WTC11 (cell line): ENCODE results near the gene OR4E2. TPM values are rescaled to one million over a fixed set of nuclear protein-coding genes. Genes with fewer than 3 reads are reported as not detected.

Source experiments
- ATAC-seq: fragments of 200-7000 bp; cut with Tn5 transposase; 2 replicates; pipeline ENCODE4 v1.10.0; 2021; ENCODE audit warnings: mild to moderate bottlenecking, moderate library complexity
- CTCF ChIA-PET: fragments of 300-600 bp; sonication (Branson Sonifier 250); formaldehyde crosslinking; loops from one replicate; lab custom pipeline; 2021; ENCODE audit warnings: antibody characterized with exemption; lab: Charles Lee
- POLR2A ChIA-PET: fragments of 350-600 bp; sonication (Branson Sonifier 250); formaldehyde crosslinking; loops from one replicate; lab custom pipeline; 2021; ENCODE audit warnings: antibody characterized with exemption; lab: Charles Lee
- DNase-seq: peaks from one replicate; pipeline ENCODE4 v3.0.0; 2021; ENCODE audit warnings: low spot score
- H3K27ac Mint-ChIP-seq: 2 replicates; pipeline ENCODE4 v1.8.0; 2021; ENCODE audit warnings: mixed read lengths
- H3K27me3 Mint-ChIP-seq: 2 replicates; pipeline ENCODE4 v1.8.0; 2021; ENCODE audit warnings: low read depth, mild to moderate bottlenecking, moderate library complexity, mixed read lengths
- H3K36me3 Mint-ChIP-seq: 2 replicates; pipeline ENCODE4 v1.8.0; 2021; ENCODE audit warnings: mixed read lengths
- H3K4me1 Mint-ChIP-seq: 2 replicates; pipeline ENCODE4 v1.8.0; 2022; ENCODE audit warnings: mixed read lengths
- H3K4me3 Mint-ChIP-seq: 2 replicates; pipeline ENCODE4 v1.8.0; 2021; ENCODE audit warnings: mild to moderate bottlenecking, moderate library complexity, mixed read lengths
- H3K9me3 Mint-ChIP-seq: 2 replicates; pipeline ENCODE4 v1.8.0; 2021; ENCODE audit warnings: mixed read lengths
- AFF4 ChIP-seq: sonication (generic); formaldehyde crosslinking; IDR thresholded peaks from 2 replicates; pipeline ENCODE4 v1.8.1; 2023; ENCODE audit warnings: mild to moderate bottlenecking, missing genetic modification reagents, borderline replicate concordance
- AR ChIP-seq: fragments of 250-450 bp; sonication (Bioruptor Pico); IDR thresholded peaks from 2 replicates; pipeline ENCODE4 v1.9.0; 2021; ENCODE audit warnings: mild to moderate bottlenecking
- ATF1 ChIP-seq: sonication (generic); formaldehyde crosslinking; IDR thresholded peaks from 2 replicates; pipeline ENCODE4 v1.8.1; 2023; ENCODE audit warnings: mild to moderate bottlenecking, moderate library complexity, missing genetic modification reagents
- CDX4 ChIP-seq: fragments of 250-450 bp; sonication (Bioruptor Pico); IDR thresholded peaks from 2 replicates; pipeline ENCODE4 v1.9.0; 2021; ENCODE audit warnings: moderate library complexity, mild to moderate bottlenecking, inconsistent platforms, borderline replicate concordance
- CREM ChIP-seq: sonication (generic); formaldehyde crosslinking; IDR thresholded peaks from 2 replicates; pipeline ENCODE4 v1.8.1; 2022; ENCODE audit warnings: mild to moderate bottlenecking, missing genetic modification reagents, moderate library complexity
- FOXP4 ChIP-seq: sonication (generic); formaldehyde crosslinking; IDR thresholded peaks from 2 replicates; pipeline ENCODE4 v1.8.0; 2022; ENCODE audit warnings: mild to moderate bottlenecking, missing genetic modification reagents
- GRHL2 ChIP-seq: fragments of 250-450 bp; sonication (Bioruptor Pico); IDR thresholded peaks from 2 replicates; pipeline ENCODE4 v1.8.0; 2022; ENCODE audit warnings: mild to moderate bottlenecking, moderate library complexity; ENCODE audit not compliant: insufficient replicate concordance, severe bottlenecking
- GTF2I ChIP-seq: fragments of 250-450 bp; sonication (Bioruptor Pico); conservative IDR thresholded peaks from 2 replicates; pipeline ENCODE4 v1.4.0; 2021; ENCODE audit warnings: mild to moderate bottlenecking
- MXD4 ChIP-seq: fragments of 250-450 bp; sonication (Bioruptor Pico); IDR thresholded peaks from 2 replicates; pipeline ENCODE4 v1.8.0; 2021; ENCODE audit warnings: mild to moderate bottlenecking, moderate library complexity, borderline replicate concordance
- MYBL2 ChIP-seq: sonication (generic); formaldehyde crosslinking; IDR thresholded peaks from 2 replicates; pipeline ENCODE4 v1.8.1; 2023; ENCODE audit warnings: mild to moderate bottlenecking, moderate library complexity, missing genetic modification reagents
- NFE2L1 ChIP-seq: sonication (generic); formaldehyde crosslinking; IDR thresholded peaks from 2 replicates; pipeline ENCODE4 v1.8.1; 2023; ENCODE audit warnings: missing genetic modification reagents
- STAT6 ChIP-seq: sonication (generic); formaldehyde crosslinking; conservative IDR thresholded peaks from 2 replicates; pipeline ENCODE4 v1.8.1; 2023; ENCODE audit warnings: mild to moderate bottlenecking, low read depth, missing genetic modification reagents, moderate library complexity
- TEAD1 ChIP-seq: sonication (generic); formaldehyde crosslinking; IDR thresholded peaks from 2 replicates; pipeline ENCODE4 v1.8.0; 2022; ENCODE audit warnings: mild to moderate bottlenecking, missing genetic modification reagents
- ZNF138 ChIP-seq: sonication (generic); formaldehyde crosslinking; conservative IDR thresholded peaks from 2 replicates; pipeline ENCODE4 v1.8.1; 2022; ENCODE audit warnings: mild to moderate bottlenecking, moderate library complexity, missing genetic modification reagents
- ZNF416 ChIP-seq: fragments of 250-450 bp; sonication (Bioruptor Pico); IDR thresholded peaks from 2 replicates; pipeline ENCODE4 v1.9.0; 2021; ENCODE audit warnings: mild to moderate bottlenecking, inconsistent platforms
- total RNA-seq: library from RNA; stranded (reverse); gene quantifications from 3 replicates; pipeline ENCODE4 v1.2.3, GENCODE V29; 2021
- TF ChIP-seq, protein P1 (sequence below): fragments of 250-450 bp; sonication (Bioruptor Pico); IDR thresholded peaks from 2 replicates; pipeline ENCODE4 v1.9.0; 2021; ENCODE audit warnings: mild to moderate bottlenecking, borderline replicate concordance
- TF ChIP-seq, protein P2 (sequence below): sonication (generic); formaldehyde crosslinking; IDR thresholded peaks from 2 replicates; pipeline ENCODE4 v1.8.1; 2022; ENCODE audit warnings: mild to moderate bottlenecking, missing genetic modification reagents, moderate library complexity, borderline replicate concordance

Gene OR4E2
- total RNA-seq, 1 experiment from 2014 or later, result not detected

- TF ChIP-seq MXD4 (no peak), FOXP4 (CRISPR knock-in tag) (no peak), AR (CRISPR knock-in tag) (no peak), GRHL2 (no peak), ZNF416 (CRISPR knock-in tag) (no peak), GTF2I (CRISPR knock-in tag) (no peak), CDX4 (CRISPR knock-in tag) (no peak), MYBL2 (CRISPR knock-in tag) (no peak), NFE2L1 (CRISPR knock-in tag) (no peak)
- TF ChIP-seq, protein P1, sequence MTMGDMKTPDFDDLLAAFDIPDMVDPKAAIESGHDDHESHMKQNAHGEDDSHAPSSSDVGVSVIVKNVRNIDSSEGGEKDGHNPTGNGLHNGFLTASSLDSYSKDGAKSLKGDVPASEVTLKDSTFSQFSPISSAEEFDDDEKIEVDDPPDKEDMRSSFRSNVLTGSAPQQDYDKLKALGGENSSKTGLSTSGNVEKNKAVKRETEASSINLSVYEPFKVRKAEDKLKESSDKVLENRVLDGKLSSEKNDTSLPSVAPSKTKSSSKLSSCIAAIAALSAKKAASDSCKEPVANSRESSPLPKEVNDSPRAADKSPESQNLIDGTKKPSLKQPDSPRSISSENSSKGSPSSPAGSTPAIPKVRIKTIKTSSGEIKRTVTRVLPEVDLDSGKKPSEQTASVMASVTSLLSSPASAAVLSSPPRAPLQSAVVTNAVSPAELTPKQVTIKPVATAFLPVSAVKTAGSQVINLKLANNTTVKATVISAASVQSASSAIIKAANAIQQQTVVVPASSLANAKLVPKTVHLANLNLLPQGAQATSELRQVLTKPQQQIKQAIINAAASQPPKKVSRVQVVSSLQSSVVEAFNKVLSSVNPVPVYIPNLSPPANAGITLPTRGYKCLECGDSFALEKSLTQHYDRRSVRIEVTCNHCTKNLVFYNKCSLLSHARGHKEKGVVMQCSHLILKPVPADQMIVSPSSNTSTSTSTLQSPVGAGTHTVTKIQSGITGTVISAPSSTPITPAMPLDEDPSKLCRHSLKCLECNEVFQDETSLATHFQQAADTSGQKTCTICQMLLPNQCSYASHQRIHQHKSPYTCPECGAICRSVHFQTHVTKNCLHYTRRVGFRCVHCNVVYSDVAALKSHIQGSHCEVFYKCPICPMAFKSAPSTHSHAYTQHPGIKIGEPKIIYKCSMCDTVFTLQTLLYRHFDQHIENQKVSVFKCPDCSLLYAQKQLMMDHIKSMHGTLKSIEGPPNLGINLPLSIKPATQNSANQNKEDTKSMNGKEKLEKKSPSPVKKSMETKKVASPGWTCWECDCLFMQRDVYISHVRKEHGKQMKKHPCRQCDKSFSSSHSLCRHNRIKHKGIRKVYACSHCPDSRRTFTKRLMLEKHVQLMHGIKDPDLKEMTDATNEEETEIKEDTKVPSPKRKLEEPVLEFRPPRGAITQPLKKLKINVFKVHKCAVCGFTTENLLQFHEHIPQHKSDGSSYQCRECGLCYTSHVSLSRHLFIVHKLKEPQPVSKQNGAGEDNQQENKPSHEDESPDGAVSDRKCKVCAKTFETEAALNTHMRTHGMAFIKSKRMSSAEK (CRISPR knock-in tag), result no peak
Observed at GRCh38 chr14:21675566-21675965, 21.9 kb downstream of the OR4E2 start (continued).

- CTCF ChIA-PET, result no interaction called here
- no peak overlapping the region for H3K27ac Mint-ChIP-seq
- POLR2A ChIA-PET, result no interaction called here
- 0 out of 2 replicates have a peak, but pooled peaks cover 3% of the 10 kb centered on the region for H3K36me3 Mint-ChIP-seq
- no peak overlapping the region for H3K4me3 Mint-ChIP-seq
- ATAC-seq (no peak), DNase-seq (no peak)
- peaks cover 8% of the 10 kb centered on the region; the same call in 1 of the 2 replicates for H3K9me3 Mint-ChIP-seq
- no peaks in the 10 kb centered on the region for H3K4me1 Mint-ChIP-seq
- no peaks in the 10 kb centered on the region; the same call in 1 of the 2 replicates for H3K27me3 Mint-ChIP-seq
- no peak for TF ChIP-seq ZNF138 (CRISPR knock-in tag)
- no peak for TF ChIP-seq CREM
- TF ChIP-seq TEAD1 (CRISPR knock-in tag), result no peak
- no peak for TF ChIP-seq STAT6 (CRISPR knock-in tag)
- TF ChIP-seq ATF1 (CRISPR knock-in tag), result no peak
- TF ChIP-seq, protein P2, sequence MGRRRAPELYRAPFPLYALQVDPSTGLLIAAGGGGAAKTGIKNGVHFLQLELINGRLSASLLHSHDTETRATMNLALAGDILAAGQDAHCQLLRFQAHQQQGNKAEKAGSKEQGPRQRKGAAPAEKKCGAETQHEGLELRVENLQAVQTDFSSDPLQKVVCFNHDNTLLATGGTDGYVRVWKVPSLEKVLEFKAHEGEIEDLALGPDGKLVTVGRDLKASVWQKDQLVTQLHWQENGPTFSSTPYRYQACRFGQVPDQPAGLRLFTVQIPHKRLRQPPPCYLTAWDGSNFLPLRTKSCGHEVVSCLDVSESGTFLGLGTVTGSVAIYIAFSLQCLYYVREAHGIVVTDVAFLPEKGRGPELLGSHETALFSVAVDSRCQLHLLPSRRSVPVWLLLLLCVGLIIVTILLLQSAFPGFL (CRISPR knock-in tag), result no peak
- TF ChIP-seq AFF4 (CRISPR knock-in tag), result no peak
Observed at GRCh38 chr14:21680072-21680471, 26.4 kb downstream of the OR4E2 start.
